COLO668 (cell line): ENCODE measurements around the gene FAM89B.

Experiments used
- DNase-seq: peaks from one replicate; lab custom pipeline; 2025; ENCODE audit not compliant: unreplicated experiment; lab: John Stamatoyannopoulos, UW

FAM89B gene

DNA sequence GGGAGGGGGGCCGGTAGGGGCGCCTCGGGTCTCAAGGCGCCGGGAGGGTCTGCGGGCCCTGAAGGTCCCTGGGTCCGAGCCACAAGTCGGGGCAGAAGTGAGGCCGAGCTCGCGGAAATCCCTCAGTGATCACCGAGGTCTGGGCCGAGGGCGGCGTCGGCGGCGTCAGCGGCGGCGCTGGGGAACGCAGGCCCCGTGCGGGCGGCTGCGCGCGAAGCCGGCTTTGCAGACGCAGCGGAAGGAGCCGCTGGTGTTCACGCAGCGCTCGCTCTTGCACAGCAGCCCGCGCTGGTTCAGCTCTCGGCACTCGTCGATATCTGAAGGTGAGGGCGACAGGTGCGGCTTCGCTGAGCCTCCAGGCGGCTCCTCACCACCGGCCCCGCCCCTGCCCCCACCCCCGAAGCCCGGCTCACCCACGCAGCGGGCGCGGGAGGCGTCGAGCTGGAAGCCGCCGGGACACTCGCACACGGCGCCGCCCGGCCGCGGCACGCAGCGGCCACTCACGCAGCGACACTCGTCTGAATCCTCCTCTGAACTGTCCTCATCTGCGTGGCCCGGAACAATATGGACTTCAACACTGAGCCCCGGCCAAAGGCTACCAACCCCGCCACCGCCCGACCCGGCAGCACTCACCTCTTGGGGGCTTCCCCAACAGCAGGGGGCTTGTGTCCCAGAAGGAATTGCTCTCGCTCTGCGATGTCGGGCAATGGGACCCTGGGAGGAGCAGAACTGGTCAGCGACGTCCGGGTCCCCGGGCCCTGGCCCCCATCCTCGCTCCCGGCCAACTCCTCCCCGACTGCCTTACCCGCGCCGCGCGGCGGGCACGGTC, 33.2 kb upstream of the FAM89B start:
- DNase-seq, result no peak

GRCh38 chr11:65539744-65540289, 32.5 kb upstream of the FAM89B start:
- peak; percentile 77 for DNase-seq

- DNase-seq, result peak; percentile 90
Observed at GRCh38 chr11:65540290-65541092, 31.8 kb upstream of the FAM89B start.

GRCh38 chr11:65541093-65541982, 31.0 kb upstream of the FAM89B start:
- no peak for DNase-seq

GRCh38 chr11:65542738-65543390, 29.5 kb upstream of the FAM89B start:
- DNase-seq, result no peak

DNA sequence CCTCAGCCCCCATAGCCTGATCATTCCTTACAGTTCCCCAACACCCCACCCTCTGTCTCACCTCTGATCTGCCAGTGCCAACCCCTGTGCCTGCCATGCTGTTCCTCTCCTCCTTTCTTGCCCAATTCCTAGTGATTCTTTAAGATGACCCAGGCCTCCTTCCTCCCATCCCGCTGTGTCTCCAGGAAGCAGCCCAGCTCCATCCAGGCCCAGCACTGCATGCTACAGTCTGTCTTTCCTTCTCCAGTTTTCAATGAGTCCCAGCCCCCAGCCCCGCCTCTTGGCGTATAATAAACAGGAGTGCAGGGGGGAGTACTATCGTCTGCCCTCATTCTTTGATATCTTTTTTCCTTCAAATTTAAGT, 26.5 kb upstream of the FAM89B start:
- peak; percentile 35 for DNase-seq

GRCh38 chr11:65546217-65546958, 25.9 kb upstream of the FAM89B start:
- DNase-seq, result peak; percentile 96

GRCh38 chr11:65547446-65548125, 24.8 kb upstream of the FAM89B start:
- DNase-seq, result no peak

DNA sequence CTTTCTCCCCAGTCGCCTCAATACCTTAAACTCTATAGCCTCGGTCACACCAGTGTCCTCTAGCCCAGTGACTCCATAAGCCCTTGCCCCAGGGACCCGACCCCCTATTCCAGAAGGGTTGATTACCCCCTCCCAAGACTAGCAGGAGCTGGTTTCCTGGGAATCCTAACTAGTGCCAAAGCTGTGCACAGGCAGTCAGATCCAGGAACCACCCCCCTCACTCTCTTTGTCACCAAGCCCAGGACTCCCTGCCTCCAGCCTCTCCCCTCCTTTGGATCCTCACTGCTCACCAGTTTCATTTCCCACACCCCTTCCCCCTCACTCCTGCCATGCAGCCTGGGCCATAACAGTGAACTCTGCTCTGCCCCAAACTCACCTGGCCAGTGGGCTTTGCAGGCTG, 23.9 kb upstream of the FAM89B start:
- DNase-seq, result no peak

DNA sequence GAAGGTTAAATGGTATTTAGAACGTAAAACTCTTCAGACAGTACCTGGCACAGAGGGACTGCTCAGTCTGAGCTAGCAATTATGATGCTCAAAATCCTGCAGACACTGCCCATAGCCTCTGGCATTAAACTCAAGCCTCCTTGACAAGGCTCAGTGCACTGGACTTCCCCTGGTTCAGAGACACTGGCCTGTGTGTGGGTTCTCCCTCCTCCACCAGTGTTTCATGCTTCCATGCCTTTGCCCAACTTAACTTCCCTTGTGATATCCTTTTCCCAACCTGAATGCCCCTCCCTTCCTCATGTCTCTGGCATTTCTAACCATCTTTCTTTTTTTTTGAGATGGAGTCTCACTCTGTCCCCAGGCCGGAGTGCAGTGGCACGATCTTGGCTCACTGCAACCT, 23.2 kb upstream of the FAM89B start:
- no peak for DNase-seq

DNA sequence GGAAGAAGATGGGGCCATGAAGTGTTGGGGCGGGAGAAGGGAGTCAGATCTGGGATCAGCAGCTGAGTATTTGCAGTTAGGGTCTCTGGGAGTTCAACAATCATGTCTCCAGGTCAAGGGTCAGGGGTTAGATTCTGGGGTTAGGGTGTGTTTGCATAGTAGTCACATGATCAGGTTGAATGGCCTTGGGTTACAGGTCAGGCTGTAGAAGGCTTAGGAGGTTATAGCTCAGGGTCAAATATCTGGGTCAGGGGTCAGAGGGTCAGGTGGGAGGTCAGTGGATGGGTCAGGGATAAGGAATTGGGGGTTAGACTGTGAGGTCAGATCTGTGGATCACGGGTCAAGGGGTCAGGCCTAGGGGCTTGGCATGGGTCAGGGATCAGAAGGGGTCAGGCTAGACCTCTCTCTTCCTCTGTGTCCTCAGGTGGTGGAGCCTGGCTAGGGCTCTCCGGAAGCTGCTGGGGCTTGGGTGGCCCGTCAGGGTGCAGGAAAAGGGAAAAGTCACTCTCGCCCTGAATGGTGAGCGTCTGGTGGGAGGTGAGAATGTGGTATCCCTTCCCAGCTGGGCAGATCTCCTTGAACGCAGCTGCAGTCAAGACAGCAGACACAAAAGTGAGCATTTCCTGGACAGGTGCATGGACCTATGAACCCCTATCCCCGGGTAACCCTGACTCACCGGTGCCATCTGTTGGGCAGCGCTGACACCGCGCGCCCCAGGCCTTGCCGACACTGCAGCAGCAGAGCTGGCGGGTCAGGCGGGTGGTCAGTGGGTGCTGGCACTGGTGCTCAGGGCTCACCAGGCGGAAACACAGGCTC, 20.6 kb upstream of the FAM89B start:
- peak; percentile 85 for DNase-seq

DNA sequence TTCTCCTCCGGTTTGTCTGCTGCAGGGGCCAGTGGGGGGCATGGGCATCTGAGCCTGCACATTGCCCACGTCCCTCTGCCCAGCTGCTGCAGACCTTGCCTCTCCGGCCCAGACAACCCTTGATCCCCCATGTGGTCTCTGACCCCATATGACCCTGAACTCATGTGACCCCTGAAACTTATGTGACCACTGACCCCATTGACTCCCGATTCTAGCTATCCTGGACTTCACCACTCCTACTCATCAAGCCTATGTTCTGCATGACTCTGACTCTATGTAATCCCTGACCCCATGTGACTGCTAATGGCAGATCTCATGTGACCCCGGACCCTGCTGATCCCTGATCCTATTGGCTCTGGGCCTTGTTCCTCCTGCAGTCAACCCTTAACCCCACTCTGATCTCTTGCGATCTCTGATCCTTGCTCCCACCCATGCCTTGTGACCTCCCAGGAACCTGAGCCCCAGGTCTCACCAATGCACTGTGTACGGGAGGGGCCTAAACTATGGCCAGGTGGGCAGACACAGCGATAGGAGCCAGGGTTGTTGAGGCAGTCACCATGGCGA, 19.9 kb upstream of the FAM89B start:
- DNase-seq, result peak; percentile 20

DNA sequence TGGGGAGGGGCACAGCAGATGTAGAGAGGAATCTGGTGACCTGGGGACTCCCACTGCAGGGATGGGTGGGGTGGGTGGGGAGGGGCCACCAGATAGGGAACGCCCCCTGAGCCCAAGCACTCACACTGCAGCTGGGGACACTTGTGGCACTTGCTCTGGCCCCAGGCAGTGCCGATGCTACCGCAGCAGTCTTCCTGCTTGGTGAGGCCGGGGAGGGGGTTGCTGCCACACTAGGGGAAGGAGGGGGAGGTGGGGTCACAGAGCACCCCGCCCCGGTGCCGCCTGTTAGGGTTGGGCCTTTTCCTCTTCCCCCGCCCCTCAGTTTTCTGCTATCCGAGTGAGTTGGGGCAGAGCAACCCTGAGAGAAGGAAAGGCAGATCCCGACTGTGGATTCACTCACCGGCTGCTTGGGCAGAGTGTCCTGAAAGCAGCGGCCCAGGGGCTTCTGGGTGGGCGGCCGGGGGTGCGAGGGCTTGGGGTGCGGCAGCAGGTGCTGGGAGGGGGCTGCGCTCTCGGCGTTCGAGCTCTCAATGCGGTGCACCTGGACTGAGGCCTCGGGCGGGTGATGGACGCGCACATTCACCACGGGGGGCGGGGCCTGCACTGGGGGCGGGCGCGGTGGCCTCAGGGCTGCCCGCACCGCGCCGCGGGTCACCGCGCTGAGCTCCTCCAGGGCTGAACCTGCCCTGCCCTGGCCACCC, 18.9 kb upstream of the FAM89B start:
- peak; percentile 41 for DNase-seq

- no peak for DNase-seq
Observed at GRCh38 chr11:65554057-65554818, 18.1 kb upstream of the FAM89B start.

DNA sequence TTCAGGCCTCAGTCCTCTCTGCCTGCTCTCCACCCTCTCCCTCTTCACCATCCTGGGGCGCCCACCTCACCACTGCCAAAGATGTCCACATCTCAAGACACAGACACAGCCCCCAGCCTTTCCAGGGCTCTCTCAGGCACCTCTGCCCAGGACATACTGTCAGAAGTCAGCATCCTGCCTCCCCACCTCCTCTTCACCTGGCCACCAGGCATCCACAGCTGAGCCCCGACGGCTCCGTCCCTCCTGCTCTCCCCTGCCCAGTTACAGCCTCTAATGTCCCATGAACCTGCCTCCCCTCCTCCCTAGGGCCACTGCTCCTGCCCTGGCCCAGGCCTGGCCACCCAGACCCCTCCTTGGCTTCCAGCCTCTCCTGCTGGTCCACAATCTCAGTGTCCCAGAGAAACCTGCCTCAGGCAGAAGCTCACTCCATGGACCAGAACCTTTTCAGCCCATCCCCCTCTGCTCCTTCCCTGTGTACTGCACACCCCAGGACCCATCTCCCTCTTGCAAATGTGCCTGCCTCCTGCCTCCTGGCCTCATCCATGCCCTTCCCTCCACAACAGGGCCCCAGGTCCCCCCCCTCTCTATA, 17.4 kb upstream of the FAM89B start:
- DNase-seq, result no peak

DNA sequence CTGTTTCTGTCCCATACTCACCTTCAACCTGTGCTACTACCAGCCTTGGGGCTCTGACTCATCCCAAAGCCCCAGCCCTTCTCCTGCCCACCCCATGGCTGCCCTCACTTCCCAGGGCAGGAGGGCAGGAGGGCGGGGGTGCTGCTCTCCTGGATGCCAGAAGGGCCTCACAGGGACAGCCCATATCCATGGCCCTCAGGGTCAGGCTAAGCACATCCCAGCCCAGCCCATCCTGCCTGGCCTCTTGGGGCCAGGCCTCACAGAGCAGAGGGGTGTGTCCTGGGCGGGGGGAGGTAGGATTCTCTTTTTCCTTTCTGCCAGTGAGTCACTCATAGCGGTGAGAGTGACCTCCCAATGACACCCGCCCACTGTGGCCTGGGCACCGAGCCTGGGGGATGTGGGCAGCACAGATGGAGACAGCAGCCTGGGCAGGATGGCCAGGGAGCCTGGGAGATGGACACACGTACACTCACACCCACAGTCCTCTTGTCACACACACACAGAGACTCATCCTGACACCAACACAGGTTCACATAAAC, 16.6 kb upstream of the FAM89B start:
- DNase-seq, result no peak
